ENCODE data around the gene CCNK.

CCNK gene

GRCh38 chr14:99524091-99524661 lies 43.0 kb downstream of the CCNK start:
- no peaks in the 10 kb centered on the region for H3K27me3 ChIP-seq
- peaks cover 0 to 15% (median 0%) of the 10 kb centered on the region in 4 donors for H3K4me1 ChIP-seq
- DNase-seq: no peak
- no peak overlapping the region for H3K4me3 ChIP-seq
- intact Hi-C loops (cut with DNase I; ENCODE audit: low total_unique reads): loop anchor here (5.0 kb wide), 1 partner anchor 363 kb away; no protein-coding TSS in a partner anchor
- H3K27ac ChIP-seq: no peak overlapping the region
- no peak for TF ChIP-seq CTCF (IDR thresholded peaks at IDR 0.05)
- no peaks in the 10 kb centered on the region for H3K36me3 ChIP-seq
- H3K9me3 ChIP-seq: no peaks in the 10 kb centered on the region

- intact Hi-C loops (cut with DNase I; ENCODE audit: low total_unique reads): loop anchor here (5.0 kb wide), 1 partner anchor 362 kb away; no protein-coding TSS in a partner anchor
- H3K4me1 ChIP-seq: peaks cover 0 to 15% (median 0%) of the 10 kb centered on the region in 4 donors
- TF ChIP-seq CTCF (IDR thresholded peaks at IDR 0.05): no peak
- no peak overlapping the region for H3K27ac ChIP-seq
- DNase-seq: no peak
- no peaks in the 10 kb centered on the region for H3K36me3 ChIP-seq
- H3K9me3 ChIP-seq: no peaks in the 10 kb centered on the region
- no peaks in the 10 kb centered on the region for H3K27me3 ChIP-seq
- H3K4me3 ChIP-seq: no peak overlapping the region
These were observed 43.8 kb downstream of the CCNK start for GRCh38 chr14:99524804-99525698.

- DNase-seq: no peak
- H3K4me3 ChIP-seq: no peak overlapping the region
- H3K9me3 ChIP-seq: no peaks in the 10 kb centered on the region
- no peaks in the 10 kb centered on the region for H3K27me3 ChIP-seq
- H3K27ac ChIP-seq: no peak overlapping the region
- H3K4me1 ChIP-seq: peaks cover 0 to 15% (median 0%) of the 10 kb centered on the region in 4 donors
- no peaks in the 10 kb centered on the region for H3K36me3 ChIP-seq
- intact Hi-C loops (cut with DNase I; ENCODE audit: low total_unique reads): no loop called here
- TF ChIP-seq CTCF (IDR thresholded peaks at IDR 0.05): no peak
These were observed 44.5 kb downstream of the CCNK start for GRCh38 chr14:99525699-99526080.

- intact Hi-C loops (cut with DNase I; ENCODE audit: low total_unique reads): no loop called here
- no peak for DNase-seq
- H3K27ac ChIP-seq: no peak overlapping the region
- no peak for TF ChIP-seq CTCF (IDR thresholded peaks at IDR 0.05)
- H3K9me3 ChIP-seq: no peaks in the 10 kb centered on the region
- H3K4me1 ChIP-seq: peaks cover 0 to 15% (median 0%) of the 10 kb centered on the region in 4 donors
- H3K4me3 ChIP-seq: no peak overlapping the region
- no peaks in the 10 kb centered on the region for H3K36me3 ChIP-seq
- no peaks in the 10 kb centered on the region for H3K27me3 ChIP-seq
These were observed 45.8 kb downstream of the CCNK start for GRCh38 chr14:99527026-99527425.

- Histone ChIP-seq H3K27me3 (no peaks in the 10 kb centered on the region), H3K4me3 (no peak overlapping the region), H3K36me3 (no peaks in the 10 kb centered on the region), H3K9me3 (no peaks in the 10 kb centered on the region), H3K27ac (no peak overlapping the region), H3K4me1 (peaks cover 0 to 15% (median 0%) of the 10 kb centered on the region in 4 donors)
- TF ChIP-seq CTCF (IDR thresholded peaks at IDR 0.05): no peak
- no peak for DNase-seq
- intact Hi-C loops (cut with DNase I; ENCODE audit: low total_unique reads): no loop called here
These were observed 46.3 kb downstream of the CCNK start for GRCh38 chr14:99527427-99528076.

Data from tibial artery (tissue), 4 donors.